Measurements from ENCODE around the gene NPDC1.
A peak's percentile ranks its signal among the peaks of the same experiment; 100 is the strongest.

NPDC1 gene

DNA sequence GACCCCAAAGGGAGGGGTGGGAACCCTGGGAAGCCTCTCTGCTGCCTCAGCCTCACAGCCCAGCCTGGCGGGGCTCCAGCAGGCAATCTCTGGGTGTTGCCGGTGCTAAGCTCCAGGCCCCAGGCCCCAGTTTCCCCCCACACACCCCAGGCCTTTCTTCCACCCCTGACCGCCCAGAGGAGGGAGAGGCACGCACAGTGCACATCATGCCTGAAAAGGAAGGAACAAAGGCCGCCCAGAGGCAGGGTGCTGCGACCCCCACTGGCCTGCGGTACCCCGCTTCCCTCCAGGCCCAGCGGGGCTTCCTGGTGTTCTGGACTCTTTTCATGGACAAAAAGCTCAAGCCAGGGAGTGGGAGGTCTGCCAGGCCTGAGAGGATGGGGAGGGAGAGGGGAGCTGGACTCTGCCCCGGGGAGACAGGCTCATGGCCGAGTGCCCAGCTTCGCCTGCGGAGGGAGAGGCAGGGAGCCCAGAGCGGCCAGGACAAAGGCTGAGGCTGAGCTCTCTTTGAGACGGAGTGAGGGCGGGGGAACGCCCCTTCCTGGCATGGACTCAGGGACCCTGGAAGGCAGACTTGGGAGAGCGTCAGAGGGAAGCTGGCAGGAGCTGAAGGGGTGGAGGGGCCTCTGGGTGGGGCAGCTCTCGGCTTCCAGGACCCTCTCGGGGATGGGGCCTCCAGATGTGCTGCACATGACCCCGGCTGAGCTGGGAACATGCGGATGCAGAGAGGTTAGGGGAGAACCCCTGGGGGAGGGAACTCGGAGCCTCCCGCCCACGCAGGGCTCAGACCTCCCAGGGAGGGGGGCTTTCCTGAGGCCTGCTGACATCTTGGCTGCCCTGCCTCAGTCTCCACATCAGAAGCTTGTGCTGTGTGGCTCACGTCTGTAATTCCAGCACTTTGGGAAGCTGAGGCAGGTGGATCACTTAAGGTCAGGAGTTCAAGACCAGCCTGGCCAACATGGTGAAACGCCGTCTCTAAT lies 9.7 kb upstream of the NPDC1 start:
- no peak for DNase-seq

DNA sequence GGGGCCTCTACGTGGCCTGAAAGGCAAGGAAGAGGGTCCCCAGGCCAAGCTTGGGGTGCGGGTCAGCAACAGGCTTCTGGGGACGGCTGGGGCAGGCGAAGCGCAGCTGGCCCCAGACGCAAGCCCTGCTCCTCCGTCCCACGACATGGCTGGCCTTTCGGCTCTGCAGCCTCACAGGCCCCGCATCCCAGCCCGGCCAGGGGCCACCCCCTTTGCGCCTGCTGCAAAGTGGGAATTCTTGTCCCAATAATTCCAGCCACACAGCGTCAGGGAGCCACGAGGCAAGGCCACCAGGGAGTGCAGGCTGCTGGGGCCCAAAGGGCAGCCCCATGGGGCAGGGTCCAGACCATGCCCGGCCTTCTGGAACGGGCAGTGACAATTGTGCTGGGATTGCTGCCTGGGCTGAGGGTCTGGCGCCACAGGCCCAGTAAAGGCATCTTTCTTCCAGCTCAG lies 9.0 kb upstream of the NPDC1 start:
- no peak for DNase-seq

DNA sequence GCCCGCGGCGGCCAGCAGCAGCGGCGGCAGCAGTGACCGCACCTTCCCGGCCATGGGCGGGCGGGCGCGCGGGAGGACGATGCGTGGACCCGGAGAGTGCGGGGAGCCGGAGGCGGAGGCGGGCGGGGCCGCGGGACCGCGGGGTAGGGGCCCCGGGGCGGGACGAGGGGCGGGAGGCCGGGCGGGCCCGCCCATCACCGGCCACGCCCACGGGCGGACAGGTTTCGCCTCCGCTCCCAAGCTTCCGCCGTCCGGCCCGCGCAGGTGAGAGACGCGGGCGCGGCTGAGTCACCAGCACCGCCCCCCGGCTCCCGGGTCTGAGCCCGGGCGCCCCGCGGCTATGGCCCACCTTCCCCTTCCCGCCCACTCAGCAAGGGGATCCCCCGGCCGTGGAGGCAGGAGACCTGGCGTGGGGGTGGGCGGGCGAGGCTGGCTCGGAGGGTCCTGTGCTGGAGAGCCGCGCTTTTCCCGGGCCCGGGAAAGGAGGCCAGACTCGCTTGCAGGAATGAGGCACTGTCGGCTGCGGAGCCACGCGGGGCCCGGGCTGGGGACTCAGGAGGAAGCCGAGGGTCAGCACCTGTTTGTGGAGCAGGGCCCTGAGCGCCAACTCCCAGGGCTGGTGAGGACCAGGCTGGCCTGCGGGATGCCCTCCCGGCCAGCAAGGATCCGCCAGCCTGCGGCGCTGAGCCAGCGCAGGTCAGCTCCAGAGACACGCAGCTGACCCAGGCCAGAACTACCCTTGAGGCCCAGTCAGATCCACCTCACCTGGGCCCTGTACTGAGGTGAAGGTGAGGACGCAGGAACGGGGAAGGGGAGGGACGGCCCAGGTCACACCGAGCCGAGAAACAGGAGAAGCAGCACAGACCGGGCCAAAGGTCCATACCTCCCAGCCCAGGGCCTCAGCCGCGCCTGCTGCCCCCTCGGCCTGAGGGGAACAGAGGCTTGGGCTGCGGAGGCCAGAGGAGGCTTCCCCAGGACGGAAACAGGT lies 8.3 kb upstream of the NPDC1 start, which contains the start of gene ENTPD2:
Gene ENTPD2, minus strand, starts transcription at position 118 of the 988 bp plus-strand sequence. Its CDS starts 64 bp downstream, at position 54.
- DNase-seq: no peak

DNA sequence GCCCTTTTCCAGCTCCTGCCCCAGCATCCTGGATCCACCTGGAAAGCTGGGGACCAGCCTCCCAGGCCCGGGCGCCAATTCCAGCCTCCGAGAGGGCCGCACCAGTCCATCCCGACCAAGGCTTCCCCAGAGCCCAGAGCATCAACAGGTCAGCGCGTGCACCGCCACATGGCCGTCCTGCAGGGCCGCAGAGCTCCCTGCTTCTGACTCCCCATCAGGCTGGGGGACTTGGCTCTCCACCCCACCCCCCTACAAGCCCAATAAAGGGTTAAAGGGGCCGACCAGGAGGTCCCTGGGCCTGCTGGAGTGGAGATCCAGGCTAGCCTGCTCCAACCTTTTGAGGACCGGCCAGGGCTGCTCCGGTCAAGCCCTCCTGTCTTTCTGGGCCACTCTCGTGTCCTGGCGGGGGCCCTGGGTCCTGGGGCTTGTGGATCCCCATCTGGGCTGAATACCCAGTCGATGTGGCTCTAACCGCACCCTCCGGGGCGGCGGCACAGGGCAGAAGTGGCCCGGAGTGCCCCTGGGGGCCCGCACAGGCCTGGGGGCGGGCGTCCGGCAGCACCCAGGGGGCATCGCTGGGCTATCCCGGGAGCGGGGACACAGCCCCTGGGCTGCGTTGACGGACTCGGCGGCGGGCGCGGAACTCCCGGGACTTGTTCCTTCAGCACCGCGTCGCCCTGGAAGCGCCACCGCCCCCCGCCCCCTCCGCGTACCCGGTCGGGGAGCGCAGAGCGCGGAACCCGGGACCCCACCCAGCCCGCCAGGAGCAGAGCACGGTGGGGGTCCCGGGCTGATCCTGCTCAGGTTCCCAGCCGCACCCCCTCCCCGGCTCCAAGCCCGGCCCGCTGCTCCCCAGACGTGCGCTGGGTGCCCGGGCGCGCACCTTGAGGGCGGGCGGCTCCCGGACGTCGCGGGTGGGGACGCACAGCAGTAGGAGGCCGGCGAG lies 7.3 kb upstream of the NPDC1 start:
- DNase-seq: no peak

- DNase-seq: no peak
Measured at GRCh38 chr9:137052293-137052692, 6.3 kb upstream of the NPDC1 start.

GRCh38 chr9:137051145-137051724 lies 5.3 kb upstream of the NPDC1 start:
- DNase-seq: no peak

GRCh38 chr9:137050570-137050969 lies 4.6 kb upstream of the NPDC1 start:
- DNase-seq: no peak

DNA sequence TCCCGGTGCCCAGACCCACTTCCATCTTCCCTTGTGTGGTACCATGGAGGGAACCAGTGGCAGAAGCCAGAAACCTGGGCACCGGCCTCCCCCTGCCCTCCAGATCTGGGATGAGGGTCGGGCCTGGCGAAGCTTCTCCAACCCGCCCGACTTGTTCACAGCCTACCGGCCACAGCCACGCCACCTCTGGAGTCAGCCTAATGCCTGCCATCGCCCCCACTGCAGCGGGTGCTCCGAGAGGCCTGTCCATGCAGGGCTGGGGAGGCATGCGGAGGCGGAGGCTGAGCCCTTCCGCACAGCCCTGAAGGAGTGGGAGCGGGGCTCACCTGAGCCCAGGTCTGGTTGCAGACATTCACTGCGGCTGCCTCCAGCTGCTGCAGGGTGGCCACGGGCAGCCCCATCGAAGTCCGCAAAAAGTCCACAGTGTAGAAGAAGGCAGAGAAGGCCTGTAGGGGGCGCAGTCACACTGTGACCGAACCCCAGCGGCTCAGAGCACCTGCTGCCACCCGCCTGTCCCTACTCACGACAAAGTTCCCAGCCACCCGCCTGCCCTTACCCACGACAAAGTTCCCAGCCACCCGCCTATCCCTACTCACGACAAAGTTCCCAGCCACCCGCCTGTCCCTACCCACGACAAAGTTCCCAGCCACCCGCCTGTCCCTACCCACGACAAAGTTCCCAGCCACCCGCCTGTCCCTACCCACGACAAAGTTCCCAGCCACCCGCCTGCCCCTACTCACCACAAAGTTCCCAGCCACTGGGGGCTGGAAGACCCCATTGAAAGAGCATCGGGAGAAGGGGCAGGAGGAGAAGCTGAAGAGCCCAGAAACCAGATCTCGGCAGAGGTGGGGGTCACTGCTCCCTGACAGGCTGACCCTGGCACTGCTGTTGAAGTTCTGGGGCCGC lies 3.8 kb upstream of the NPDC1 start:
- peak; percentile 84 for DNase-seq

DNA sequence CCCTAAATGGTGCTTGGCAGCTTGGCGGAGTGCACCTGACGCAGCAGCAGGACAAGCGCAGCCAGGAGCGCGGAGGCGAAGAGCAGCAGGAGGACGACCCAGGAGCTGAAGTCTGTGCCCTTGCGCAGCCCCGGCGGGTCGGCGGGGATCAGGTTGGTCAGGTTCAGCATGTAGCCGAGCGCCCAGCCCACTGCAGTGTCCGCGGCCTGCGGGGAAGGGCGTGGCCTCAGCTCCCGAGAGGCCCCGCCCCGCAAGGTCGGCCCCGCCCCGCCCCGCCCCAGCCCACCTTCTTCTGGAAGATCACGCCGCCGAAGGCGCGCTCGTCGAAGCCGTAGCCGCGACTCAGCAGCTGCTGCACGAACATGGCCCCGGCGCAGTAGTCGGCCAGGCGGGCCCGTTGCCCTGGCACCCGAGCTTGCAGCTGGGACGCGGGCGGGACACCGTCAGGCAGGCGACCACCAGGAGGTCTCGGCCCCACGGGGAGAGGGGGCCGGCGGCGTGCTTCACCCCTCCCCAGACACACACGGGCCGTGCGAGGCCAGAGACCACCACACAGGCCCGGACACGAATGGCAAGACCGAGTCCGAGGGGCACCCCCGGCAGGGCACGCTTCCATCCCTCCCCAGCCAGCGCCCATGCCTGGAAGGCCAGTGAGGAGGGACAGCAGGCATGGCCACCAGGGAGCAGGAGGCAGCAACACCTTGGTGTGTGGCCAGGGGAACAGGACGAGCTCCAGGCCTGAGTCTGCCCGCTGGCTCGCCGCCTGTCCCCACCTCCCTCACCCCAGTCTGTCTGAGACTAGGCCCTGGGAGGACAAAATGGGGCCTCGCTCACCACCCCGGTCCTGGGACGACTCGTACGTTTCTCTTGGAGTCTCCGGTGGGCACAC lies 2.9 kb upstream of the NPDC1 start:
- peak; percentile 46 for DNase-seq

DNA sequence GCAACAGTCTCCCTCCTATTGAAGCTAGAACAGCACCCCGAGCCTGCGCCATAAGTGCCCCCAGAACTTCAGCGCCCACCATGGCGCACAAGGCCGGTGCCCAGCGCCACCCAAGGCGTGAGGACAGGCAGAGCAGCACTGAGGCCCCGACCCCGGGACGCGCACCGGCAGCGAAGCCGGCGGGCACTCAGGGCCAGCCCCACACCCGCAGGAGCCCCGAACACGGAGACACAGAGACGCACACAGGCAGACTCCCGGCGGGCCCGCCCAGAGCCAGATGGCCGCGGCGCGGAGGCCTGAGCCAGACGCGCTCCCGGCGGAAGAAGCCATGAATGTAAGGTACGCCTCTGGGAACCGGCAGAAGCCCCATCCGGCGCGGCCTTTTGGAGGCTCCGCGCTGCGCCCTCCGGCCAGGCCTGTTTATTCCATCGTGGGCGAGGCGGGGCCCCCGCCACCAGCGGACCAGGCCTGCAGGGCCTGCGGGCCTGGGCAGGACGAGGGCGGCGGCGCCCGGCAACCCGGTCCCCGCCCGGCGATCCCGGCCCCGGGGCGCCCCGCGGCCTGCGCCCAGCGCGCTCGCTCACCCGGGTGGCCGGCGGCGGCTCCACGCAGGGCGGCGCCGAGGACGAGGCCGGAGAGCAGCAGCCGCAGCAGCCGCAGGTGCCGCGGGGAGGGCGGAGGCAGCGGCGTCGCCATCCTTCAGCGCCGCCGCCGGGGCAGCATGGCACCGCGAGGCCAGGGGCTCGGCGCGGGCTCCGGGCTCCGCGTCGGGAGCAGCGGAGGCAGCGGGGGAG lies 486 bp downstream of the NPDC1 start:
- no peak for DNase-seq

GRCh38 chr9:137044502-137045177 lies 1.3 kb downstream of the NPDC1 start:
- DNase-seq: no peak

DNA sequence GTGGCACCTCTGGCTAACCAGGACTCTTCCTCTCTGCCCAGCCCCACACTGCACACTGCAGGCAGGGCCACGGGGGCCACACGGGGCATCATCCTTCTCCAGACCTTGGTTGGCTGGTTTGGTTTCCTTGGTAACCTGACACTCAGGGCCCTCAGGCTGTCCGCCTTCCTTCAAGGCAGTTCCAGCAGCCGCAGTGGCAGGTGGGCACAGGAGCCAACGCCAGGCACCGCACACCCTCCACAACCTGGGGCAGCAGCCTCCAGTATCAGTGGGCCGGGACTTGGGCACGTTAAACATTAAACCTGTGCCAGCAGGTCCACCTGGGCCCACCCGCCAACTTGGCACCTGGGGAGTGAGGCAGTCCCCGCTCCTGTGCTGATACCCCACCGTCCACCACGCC lies 1.9 kb downstream of the NPDC1 start:
- DNase-seq: no peak

- no peak for DNase-seq
Measured at GRCh38 chr9:137042751-137043727, 2.9 kb downstream of the NPDC1 start.

DNA sequence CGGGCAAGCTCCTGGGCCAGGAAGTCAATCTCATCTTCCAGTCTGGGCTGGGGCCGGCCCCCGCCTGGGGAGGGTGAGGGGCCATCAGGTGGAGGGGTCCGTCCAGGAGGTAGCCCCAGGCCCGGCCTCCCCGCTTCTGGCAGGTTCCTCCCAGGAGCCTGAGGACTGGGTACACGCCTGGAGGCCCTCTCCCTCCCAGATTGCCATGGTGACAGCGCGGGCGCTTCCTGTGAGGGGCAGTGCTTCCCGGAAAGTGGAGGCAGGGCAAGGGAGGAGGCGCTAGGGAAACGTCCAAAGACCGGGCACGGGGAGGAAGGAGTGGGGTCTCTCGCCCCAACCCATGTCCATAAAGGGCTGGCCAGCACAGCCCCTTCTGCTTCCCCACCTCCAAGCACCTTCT lies 4.9 kb downstream of the NPDC1 start:
- DNase-seq: no peak

GRCh38 chr9:137040568-137040967 lies 5.4 kb downstream of the NPDC1 start:
- no peak for DNase-seq

- DNase-seq: no peak
Measured at GRCh38 chr9:137039611-137040366, 6.2 kb downstream of the NPDC1 start.

All from hematopoietic multipotent progenitor cell treated with erythropoietin and hydrocortisone succinate and interleukin-3 and kit ligand, for 4 days (in vitro differentiated cells).